Measurements from ENCODE around the gene CDC42SE2.

- TF ChIP-seq CTCF (IDR thresholded peaks at IDR 0.05; ENCODE audit: insufficient read depth, low read depth, low read length): no peak
- TF ChIP-seq EZH2 (IDR thresholded peaks at IDR 0.05; ENCODE audit: insufficient read depth, low read length): no peak
These were observed 114.0 kb downstream of the CDC42SE2 start for GRCh38 chr5:131377785-131378325.
